K562 treated with DMSO at 1 percent for 4 hours (cell line): ENCODE measurements around the gene RHOC. TPM values are rescaled to one million over a fixed set of nuclear protein-coding genes. Genes with fewer than 3 reads are reported as not detected.

Experiments
- total RNA-seq: library from RNA; unstranded; fragments of 300-600 nt; gene quantifications from 2 replicates; pipeline ENCODE4 v1.2.3, GENCODE V29; 2022; ENCODE audit not compliant: insufficient read depth

The RHOC gene
- total RNA-seq = 201 and 224 TPM in 2 replicates

GRCh38 chr1:112706505-112707220 is at the start of gene RHOC:
Gene RHOC (minus strand): TSS chr1:112707127. CDS start chr1:112703799, 3,328 bp downstream.

GRCh38 chr1:112715264-112716053 is 8.5 kb upstream of the RHOC start, which contains the start of gene PPM1J:
Gene PPM1J (minus strand): TSS chr1:112715332. CDS start chr1:112715301, 31 bp downstream.

GRCh38 chr1:112674440-112674985 is 32.4 kb downstream of the RHOC start, which contains the start of gene MOV10:
Gene MOV10 (plus strand): TSS chr1:112674659. CDS start chr1:112674913, 254 bp downstream.

Other genes with a start within 250 kb of the RHOC start
- 0.53 and 0.68 TPM in 2 replicates for gene WNT2B, start 198.2 kb downstream of the RHOC start, total RNA-seq
- gene ST7L, start 88.0 kb downstream of the RHOC start, total RNA-seq = 13.7 and 14.2 TPM in 2 replicates
- gene CAPZA1, start 87.3 kb downstream of the RHOC start, total RNA-seq = 125 and 131 TPM in 2 replicates
- gene MOV10, start 32.5 kb downstream of the RHOC start, total RNA-seq = 99.5 and 107 TPM in 2 replicates
- 0.68 and 0.96 TPM in 2 replicates for gene PPM1J, start 8.2 kb upstream of the RHOC start, total RNA-seq
- 87.8 and 101 TPM in 2 replicates for gene SLC16A1, start 249.1 kb upstream of the RHOC start, total RNA-seq